Activated T-helper 17 cell treated with anti-CD3 and anti-CD28 coated beads, Interleukin-2, amount 50 U/mL, for 72 hours (primary cell): ENCODE measurements around the gene MRE11. TPM values are rescaled to one million over a fixed set of nuclear protein-coding genes. Genes with fewer than 3 reads are reported as not detected.

Experiments used
- ATAC-seq: fragments of 150-1000 bp; cut with Tn5 transposase; replicated peaks from 2 replicates; pipeline ENCODE4 v1.10.0; 2021; ENCODE audit warnings: mild to moderate bottlenecking, moderate library complexity
- H3K27ac Mint-ChIP-seq: one replicate; pipeline ENCODE4 v1.8.0; 2022; ENCODE audit warnings: mixed read lengths
- H3K27me3 Mint-ChIP-seq: one replicate; pipeline ENCODE4 v1.8.0; 2022; ENCODE audit warnings: mixed read lengths
- H3K36me3 Mint-ChIP-seq: one replicate; pipeline ENCODE4 v1.8.0; 2022; ENCODE audit warnings: low read depth, mild to moderate bottlenecking, mixed read lengths
- H3K4me1 Mint-ChIP-seq: one replicate; pipeline ENCODE4 v1.8.0; 2022; ENCODE audit warnings: mixed read lengths
- H3K4me3 Mint-ChIP-seq: one replicate; pipeline ENCODE4 v1.8.0; 2022; ENCODE audit warnings: mild to moderate bottlenecking, mixed read lengths
- H3K9me3 Mint-ChIP-seq: one replicate; pipeline ENCODE4 v1.8.0; 2022; ENCODE audit warnings: mixed read lengths
- total RNA-seq, 2 donors: library from RNA; stranded (reverse); gene quantifications; one replicate each; pipeline ENCODE4 v1.2.3, GENCODE V29; 2022

The MRE11 gene
- total RNA-seq, result 10 to 100 TPM; 51.1 to 51.9 TPM

DNA sequence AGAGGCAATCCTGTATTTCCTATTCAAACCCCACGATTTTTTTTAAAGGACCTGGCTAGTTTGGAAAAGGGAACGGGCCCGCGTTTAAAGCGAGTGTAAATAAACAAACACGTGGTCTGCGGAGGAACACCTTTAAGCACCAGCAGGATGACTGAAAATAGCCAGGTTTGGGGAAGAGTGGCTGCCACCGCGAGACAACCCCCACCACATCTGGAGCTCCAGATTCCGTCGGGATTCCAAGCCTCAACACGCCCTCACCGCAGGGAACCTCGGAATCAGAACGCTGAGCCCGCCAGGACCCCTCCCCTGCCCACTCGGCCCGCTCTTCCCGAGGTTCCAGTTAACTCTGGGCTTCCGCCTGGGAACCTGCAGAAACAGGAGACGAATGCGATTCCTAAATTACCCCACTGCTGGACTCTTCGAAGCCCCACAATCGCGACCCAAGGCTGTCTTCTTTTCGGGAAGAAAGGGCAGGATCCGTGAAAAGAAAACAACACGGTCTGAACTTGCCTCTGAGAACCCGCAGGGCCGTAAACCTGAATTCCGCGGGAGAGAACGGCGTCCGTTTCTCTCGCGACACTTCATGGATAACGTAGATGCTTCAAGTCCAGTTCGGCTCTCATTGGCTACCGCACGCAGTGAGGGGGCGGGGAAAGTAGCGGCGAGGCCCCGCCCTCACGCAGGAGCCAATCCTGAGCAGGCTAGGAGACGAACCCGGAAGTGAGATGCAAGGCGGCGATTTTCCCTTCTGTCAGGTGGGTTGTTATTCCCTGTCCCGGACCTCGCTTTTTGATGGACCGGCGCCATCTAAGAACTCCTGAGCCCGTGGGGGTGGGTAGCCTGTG, at the start of gene MRE11, which contains the start of gene ANKRD49:
Gene MRE11, minus strand, starts transcription at position 564 of the 845 bp plus-strand sequence. CDS start 1,043 bp downstream, outside the sequence.
Gene ANKRD49, plus strand, starts transcription at position 704 of the 845 bp plus-strand sequence. CDS start 2,710 bp downstream, outside the sequence.
- Mint-ChIP-seq H3K27ac (peak within 1 kb of the TSS; percentile 98), H3K27me3 (no peaks in the 10 kb centered on the region), H3K9me3 (no peaks in the 10 kb centered on the region), H3K36me3 (peaks cover 45% of the 10 kb centered on the region), H3K4me3 (peak within 1 kb of the TSS; percentile 95), H3K4me1 (peaks cover 4% of the 10 kb centered on the region)
- peak; percentile 100 for ATAC-seq

DNA sequence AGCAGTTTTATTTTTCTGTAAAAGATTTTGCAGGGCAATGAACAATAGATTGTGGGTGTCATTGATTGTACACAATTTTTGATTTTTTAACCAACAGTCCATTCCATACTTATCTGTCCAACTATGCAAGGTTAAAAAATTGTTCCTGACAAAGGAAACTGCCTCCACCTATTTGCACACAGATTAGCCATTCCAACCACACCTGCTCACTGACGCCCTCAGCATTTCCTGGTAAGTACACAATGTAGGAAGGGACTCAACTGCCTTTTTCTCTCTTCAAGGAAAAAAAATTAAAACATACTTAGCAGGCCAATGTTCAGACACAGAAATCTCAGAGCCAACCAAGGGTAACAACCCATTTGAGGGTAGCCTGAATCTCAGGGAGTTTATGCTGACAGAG, 45.8 kb upstream of the MRE11 start:
- H3K4me3 Mint-ChIP-seq, result no peak overlapping the region
- peaks cover 4% of the 10 kb centered on the region for H3K4me1 Mint-ChIP-seq
- H3K27ac Mint-ChIP-seq, result no peak overlapping the region
- no peaks in the 10 kb centered on the region for H3K9me3 Mint-ChIP-seq
- ATAC-seq, result no peak
- H3K27me3 Mint-ChIP-seq, result peaks cover 13% of the 10 kb centered on the region
- no peaks in the 10 kb centered on the region for H3K36me3 Mint-ChIP-seq

DNA sequence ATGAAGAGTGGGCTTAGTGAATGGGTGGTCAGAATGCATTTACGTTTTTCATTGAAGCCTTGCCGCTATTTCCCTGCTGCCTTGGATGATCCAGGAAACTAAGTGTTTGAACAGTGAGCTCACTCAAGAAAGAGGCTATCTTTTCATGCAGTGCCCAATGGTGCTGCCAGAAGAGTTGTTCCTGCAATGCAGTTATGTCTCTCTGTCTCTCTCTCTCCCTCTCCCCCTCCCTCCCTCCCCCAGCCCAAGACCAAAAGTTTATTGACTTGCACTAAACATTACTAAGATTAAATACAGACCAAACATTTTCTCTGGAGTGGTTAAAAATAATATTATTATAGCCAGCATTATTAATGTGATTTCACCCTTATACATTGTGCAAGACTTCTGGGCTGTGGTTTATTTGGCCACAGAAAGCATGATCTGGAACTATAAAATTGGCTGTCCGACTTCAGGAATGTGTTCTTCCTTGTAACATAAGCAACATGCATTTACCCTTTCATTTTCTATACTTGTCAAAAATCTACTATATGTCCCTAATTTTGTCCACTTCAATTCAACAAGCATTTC, 43.5 kb upstream of the MRE11 start:
- Mint-ChIP-seq H3K4me1 (no peaks in the 10 kb centered on the region), H3K4me3 (no peak overlapping the region)
- no peak for ATAC-seq

DNA sequence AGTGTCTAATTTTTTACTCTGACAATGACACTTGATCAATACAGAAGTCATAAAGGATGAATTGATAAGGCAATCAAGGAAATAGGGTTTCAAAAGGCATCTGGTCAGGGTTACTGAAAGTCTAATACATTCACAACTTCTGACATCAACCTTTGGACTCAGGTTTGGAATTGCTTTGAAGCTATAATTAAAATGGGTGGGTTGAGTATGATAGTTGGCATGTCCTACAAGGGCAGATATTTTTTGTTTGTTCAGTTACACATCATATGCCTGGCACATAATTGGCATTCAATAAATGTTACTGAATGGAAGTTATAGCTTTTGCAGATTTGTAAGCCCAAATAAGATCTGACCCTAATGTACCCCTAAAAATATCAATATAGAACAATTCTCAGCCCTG, 42.7 kb upstream of the MRE11 start:
- no peaks in the 10 kb centered on the region for H3K4me1 Mint-ChIP-seq
- no peak overlapping the region for H3K4me3 Mint-ChIP-seq
- no peak overlapping the region for H3K27ac Mint-ChIP-seq
- H3K27me3 Mint-ChIP-seq, result peaks cover 19% of the 10 kb centered on the region
- no peak for ATAC-seq
- H3K9me3 Mint-ChIP-seq, result no peaks in the 10 kb centered on the region
- no peaks in the 10 kb centered on the region for H3K36me3 Mint-ChIP-seq

More for the DNA sequence above, 43.5 kb upstream of the MRE11 start:
- no peaks in the 10 kb centered on the region for H3K36me3 Mint-ChIP-seq
- H3K9me3 Mint-ChIP-seq, result no peaks in the 10 kb centered on the region
- H3K27me3 Mint-ChIP-seq, result peaks cover 19% of the 10 kb centered on the region
- H3K27ac Mint-ChIP-seq, result no peak overlapping the region

DNA sequence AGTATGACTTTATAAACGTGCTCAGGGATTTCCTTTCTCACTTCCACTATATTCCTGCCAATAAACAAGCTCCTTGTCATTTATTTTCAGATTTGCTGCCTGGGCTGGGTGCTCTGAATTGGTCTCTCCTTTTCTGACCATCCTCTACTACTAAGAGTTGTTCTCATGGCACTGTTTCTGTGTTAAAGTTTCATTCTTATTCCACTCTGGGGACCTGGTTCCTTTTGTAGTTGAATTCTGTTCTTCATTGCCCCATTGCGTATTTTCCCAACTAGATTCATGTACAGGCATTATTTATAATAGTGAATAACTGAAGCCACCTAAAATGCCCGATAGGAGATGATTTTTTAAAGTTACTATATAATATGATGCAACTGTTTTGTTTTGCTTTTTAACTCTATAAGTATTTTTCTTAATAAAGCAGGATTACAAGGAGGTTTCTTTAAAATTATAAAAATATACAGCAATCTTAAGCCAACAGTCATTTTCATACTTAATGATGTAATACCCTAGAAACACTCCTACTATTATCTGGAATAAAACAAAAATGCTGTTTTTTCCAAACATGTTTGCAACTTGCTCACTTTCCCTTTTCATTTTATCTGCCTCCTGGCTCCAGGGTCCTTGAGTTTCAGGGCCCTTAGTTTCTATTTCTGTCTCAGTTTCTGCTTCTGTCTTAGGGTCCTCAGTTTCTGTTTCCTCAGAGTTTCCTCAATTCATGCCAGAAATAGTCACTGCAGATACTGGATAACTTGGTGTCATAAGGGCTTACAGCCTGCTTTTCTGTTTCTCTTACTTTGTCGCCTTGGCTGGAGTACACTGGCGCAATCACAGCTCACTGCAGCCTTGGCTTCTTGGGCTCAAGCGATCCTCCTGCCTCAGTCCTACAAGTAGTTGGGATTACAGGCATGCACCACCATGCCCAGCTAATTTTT, 40.3 kb upstream of the MRE11 start:
- no peaks in the 10 kb centered on the region for H3K36me3 Mint-ChIP-seq
- H3K4me3 Mint-ChIP-seq, result no peak overlapping the region
- H3K27me3 Mint-ChIP-seq, result peaks cover 28% of the 10 kb centered on the region

DNA sequence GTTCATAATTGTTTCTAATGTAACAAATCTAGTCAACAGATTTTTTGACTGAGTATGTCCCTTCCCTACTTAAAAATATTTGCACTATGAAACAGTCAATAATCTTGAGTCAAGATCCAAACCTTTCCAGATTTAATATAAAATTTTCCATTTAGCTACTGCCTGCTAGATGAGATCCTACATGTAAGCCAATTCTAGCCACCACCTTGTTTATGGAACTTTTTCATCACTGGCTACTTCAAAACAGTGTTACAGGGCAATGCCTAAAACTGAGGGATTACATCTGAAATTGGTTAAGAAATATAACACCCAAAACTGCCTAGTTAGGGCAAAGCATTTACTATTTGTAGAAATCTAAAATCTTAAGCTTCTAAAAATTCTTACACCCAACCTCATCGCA, 39.6 kb upstream of the MRE11 start:
- Mint-ChIP-seq H3K27ac (no peak overlapping the region), H3K9me3 (no peaks in the 10 kb centered on the region), H3K4me1 (no peaks in the 10 kb centered on the region), H3K27me3 (peaks cover 31% of the 10 kb centered on the region), H3K4me3 (no peak overlapping the region), H3K36me3 (no peaks in the 10 kb centered on the region)
- no peak for ATAC-seq

More for the DNA sequence above, 40.3 kb upstream of the MRE11 start:
- Mint-ChIP-seq H3K9me3 (no peaks in the 10 kb centered on the region), H3K27ac (no peak overlapping the region), H3K4me1 (no peaks in the 10 kb centered on the region)
- ATAC-seq, result no peak

DNA sequence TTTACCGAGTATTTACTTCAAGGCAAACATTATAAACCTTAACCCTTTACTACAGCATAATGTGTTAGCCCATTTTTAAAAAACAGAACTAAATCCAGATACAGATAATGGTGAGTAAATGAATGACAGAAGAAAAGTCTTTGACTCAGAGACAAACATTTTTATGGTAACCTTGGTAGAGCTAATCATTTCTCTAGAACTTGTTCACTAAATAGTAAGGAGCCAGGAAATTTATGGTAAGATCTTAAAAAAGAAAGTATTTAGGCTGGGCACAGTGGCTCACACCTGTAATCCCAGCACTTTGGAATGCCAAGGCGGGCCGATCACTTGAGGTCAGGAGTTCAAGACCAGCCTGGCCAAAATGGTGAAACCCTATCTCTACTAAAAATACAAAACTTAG, 38.6 kb upstream of the MRE11 start:
- Mint-ChIP-seq H3K4me3 (no peak overlapping the region), H3K27ac (no peak overlapping the region), H3K27me3 (peaks cover 31% of the 10 kb centered on the region), H3K36me3 (no peaks in the 10 kb centered on the region), H3K9me3 (no peaks in the 10 kb centered on the region), H3K4me1 (no peaks in the 10 kb centered on the region)
- no peak for ATAC-seq

DNA sequence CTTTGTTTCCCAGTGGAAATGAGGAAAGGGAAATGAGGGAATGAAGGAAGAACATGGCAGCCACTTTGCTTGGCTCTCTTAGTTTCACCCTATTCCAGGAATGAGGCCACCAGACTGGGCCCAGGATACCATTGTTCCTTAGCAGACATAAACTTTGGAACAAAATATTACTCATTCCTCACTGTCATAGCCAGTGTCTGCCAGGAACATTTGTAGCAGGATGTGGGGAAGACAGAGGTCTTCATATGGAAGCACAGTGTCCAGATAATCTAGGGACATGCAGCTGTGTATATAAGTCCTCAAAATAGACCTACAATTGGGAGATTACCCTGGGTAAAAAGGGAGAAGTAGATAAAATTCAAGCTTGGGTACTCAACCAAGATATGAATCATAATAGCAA, 34.9 kb upstream of the MRE11 start:
- Mint-ChIP-seq H3K9me3 (no peaks in the 10 kb centered on the region), H3K4me1 (no peaks in the 10 kb centered on the region), H3K4me3 (no peak overlapping the region), H3K27me3 (peaks cover 26% of the 10 kb centered on the region), H3K36me3 (no peaks in the 10 kb centered on the region), H3K27ac (no peak overlapping the region)
- no peak for ATAC-seq

DNA sequence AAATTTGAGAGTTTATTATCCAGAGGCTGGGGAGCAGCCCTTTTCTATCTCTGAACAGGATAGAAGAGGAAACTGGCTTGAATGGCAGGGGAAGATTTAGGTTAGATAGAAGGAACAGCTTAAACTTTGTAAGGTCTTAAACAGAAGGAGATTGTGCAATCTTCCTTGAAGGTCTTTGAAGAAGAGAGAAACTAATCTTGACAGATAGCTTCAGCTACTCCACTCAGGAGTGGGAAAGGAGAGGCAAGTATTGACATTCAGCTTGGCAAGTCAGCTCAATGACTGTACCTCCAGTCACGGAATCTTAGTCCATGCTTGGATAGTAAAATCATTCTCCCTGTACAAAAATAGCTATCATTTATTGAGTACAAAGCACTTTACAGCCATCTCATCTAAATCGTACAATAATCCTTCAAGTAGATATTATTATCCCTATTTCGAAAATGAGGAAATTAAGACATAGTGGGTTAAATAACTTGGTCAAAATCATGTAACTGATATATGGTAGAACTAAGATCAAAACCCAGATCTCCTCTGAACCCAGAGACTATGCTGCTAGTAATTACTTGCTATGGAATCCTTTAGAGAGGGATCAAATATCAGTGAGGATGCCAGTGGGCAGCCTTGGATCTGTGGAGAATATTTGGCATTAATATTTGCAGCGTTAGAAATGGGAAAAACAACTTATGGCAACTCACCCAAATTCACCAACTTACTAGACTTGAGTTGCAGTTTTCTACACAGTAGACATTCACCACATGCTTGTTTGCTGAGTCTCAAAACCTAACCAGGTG, 33.2 kb upstream of the MRE11 start:
- Mint-ChIP-seq H3K4me1 (no peaks in the 10 kb centered on the region), H3K9me3 (no peaks in the 10 kb centered on the region), H3K27me3 (peaks cover 25% of the 10 kb centered on the region), H3K27ac (no peak overlapping the region), H3K4me3 (no peak overlapping the region), H3K36me3 (no peaks in the 10 kb centered on the region)
- ATAC-seq, result no peak

DNA sequence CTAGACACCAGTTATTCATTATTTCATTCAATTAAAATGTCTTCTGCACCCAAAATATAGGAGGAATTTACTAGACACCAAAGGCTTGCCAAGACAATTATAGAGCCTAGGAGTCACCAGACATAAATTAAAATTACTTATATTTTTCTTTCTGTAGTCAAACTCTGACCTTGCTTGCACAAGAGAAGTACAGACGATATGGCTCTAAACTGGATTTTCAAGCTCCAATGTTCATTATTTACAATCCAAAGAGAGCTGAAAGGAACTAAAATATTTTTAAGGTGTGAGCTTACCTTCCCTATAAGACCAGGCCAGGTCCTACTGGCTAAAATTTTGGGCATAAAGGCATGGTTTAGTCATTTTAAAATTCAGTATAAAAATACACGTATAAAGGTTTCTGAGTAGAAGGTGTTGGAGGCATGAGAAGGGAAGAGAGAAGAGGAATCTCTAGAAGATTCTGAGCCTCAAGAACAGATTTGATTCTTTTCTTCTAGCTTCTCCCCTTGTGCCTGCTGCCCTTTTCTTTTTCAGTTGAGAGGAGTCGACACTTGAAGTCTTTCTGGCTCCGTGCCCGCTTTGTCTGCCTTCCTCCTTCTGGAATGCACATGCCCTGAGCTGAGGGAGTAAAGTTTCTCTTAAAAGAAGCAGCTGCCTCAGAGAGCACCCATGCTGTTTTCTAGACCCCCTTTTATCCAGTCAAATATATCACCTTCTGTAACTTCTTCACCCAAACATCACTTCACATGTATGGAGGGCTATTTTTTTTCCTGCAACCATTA, 32.1 kb upstream of the MRE11 start:
- H3K27me3 Mint-ChIP-seq, result peaks cover 22% of the 10 kb centered on the region

DNA sequence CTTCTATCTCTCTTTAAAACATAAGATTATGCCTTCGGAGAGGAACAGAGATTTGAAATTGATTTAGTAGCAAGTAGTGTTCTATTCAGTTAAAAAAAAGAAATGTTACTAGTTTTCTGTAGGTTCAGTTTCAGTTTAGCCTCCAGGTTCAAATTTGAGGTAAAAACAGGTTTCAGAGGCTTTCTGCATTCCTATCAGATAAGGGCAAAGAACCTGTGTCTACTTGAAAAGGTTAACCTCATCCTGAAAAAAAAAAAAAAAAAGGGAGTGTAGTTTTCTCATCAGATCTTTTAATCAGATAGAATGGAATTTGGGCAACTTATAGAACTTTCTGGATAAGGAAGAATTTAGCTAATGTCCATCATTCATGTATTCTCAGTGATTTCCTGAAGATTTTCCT, 30.7 kb upstream of the MRE11 start:
- no peak overlapping the region for H3K4me3 Mint-ChIP-seq
- ATAC-seq, result no peak
- H3K4me1 Mint-ChIP-seq, result no peaks in the 10 kb centered on the region
- H3K36me3 Mint-ChIP-seq, result no peaks in the 10 kb centered on the region
- H3K27ac Mint-ChIP-seq, result no peak overlapping the region
- H3K9me3 Mint-ChIP-seq, result no peaks in the 10 kb centered on the region
- peaks cover 18% of the 10 kb centered on the region for H3K27me3 Mint-ChIP-seq

More for the DNA sequence above, 32.1 kb upstream of the MRE11 start:
- no peaks in the 10 kb centered on the region for H3K36me3 Mint-ChIP-seq
- H3K4me1 Mint-ChIP-seq, result no peaks in the 10 kb centered on the region
- ATAC-seq, result no peak
- no peak overlapping the region for H3K4me3 Mint-ChIP-seq
- H3K27ac Mint-ChIP-seq, result no peak overlapping the region
- no peaks in the 10 kb centered on the region for H3K9me3 Mint-ChIP-seq

DNA sequence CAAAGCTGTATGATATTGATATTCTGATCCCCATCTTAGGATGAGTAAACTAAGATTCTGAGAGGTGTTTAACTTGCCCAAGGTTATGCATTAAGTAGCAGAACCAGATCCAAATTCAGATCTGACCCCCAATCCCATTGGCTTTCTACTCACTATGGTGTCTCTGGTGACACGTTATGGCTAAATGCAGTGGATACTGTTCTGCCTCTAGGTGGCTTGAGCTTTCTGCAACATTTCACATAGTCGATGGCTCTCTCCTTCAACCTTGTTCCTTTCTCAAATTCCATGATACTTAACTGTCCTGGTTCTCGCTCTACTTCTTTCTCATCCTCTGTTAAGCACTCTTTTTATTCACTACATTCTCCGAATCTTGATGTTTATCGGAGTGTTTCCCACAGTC, 28.0 kb upstream of the MRE11 start:
- Mint-ChIP-seq H3K27me3 (peaks cover 10% of the 10 kb centered on the region), H3K9me3 (no peaks in the 10 kb centered on the region)

DNA sequence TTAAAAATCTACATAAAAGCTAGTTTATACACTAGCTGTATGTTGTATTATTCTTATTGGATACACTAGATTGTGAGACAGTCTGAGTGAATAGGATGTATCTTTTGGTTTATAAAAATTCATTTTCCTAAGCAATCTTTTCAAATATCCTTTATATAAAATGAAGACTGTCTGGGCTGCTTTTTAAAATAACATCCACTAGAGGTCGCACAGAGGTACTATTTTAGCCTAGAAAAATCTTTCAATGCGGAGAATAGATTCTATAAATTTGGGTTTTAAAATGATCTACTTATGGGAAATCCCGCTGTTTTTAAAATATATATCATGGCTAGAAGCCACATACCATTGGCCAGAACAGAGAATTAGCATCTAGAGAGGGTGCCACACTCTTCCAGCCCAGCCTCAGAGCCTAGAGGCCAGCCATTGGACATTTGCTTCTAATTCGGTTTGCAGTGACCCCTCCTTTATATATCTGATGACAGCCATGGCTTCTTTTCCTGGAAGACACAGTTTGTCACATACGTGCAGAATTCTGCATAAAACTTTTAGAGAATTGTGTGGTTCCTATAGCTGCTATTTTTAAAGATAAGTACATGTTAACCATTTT, 25.9 kb upstream of the MRE11 start:
- ATAC-seq, result no peak
- no peak overlapping the region for H3K4me3 Mint-ChIP-seq
- peaks cover 5% of the 10 kb centered on the region for H3K27me3 Mint-ChIP-seq
- H3K9me3 Mint-ChIP-seq, result no peaks in the 10 kb centered on the region
- H3K36me3 Mint-ChIP-seq, result no peaks in the 10 kb centered on the region
- H3K4me1 Mint-ChIP-seq, result no peaks in the 10 kb centered on the region
- no peak overlapping the region for H3K27ac Mint-ChIP-seq

More for the DNA sequence above, 28.0 kb upstream of the MRE11 start:
- no peaks in the 10 kb centered on the region for H3K4me1 Mint-ChIP-seq
- H3K36me3 Mint-ChIP-seq, result no peaks in the 10 kb centered on the region
- ATAC-seq, result no peak
- H3K27ac Mint-ChIP-seq, result no peak overlapping the region
- no peak overlapping the region for H3K4me3 Mint-ChIP-seq
